Astrocyte (in vitro differentiated cells and primary cell): ENCODE results near the gene NPAT. TPM values are rescaled to one million over a fixed set of nuclear protein-coding genes. Genes with fewer than 3 reads are reported as not detected.

Source experiments
- DNase-seq: peaks from one replicate; pipeline ENCODE4 v3.0.0-alpha.2; 2010; ENCODE audit warnings: low read depth
- FAIRE-seq: peaks from 2 replicates; lab custom pipeline; 2011; peaks lifted over from hg19 to GRCh38; lab: Jason Lieb, UNC
- H2AFZ ChIP-seq: 2 replicates; pipeline ENCODE4 v1.6.0; 2012; ENCODE audit warnings: low read depth, low read length, inconsistent platforms
- H3K27ac ChIP-seq: 2 replicates; pipeline ENCODE4 v1.5.1; 2011; ENCODE audit warnings: low read depth, low read length, inconsistent platforms
- H3K27me3 ChIP-seq: 2 replicates; pipeline ENCODE4 v1.6.0; 2011; ENCODE audit warnings: low read length, inconsistent platforms; ENCODE audit not compliant: insufficient read depth
- H3K36me3 ChIP-seq: 2 replicates; pipeline ENCODE4 v1.5.1; 2011; ENCODE audit warnings: low read length, inconsistent platforms; ENCODE audit not compliant: insufficient read depth
- H3K4me1 ChIP-seq: 2 replicates; pipeline ENCODE4 v1.5.1; 2011; ENCODE audit warnings: low read length, inconsistent platforms; ENCODE audit not compliant: insufficient read depth
- H3K4me2 ChIP-seq: 2 replicates; pipeline ENCODE4 v1.6.0; 2012; ENCODE audit warnings: low read length, inconsistent platforms
- H3K4me3 ChIP-seq: 2 replicates; pipeline ENCODE4 v1.5.1; 2011; ENCODE audit warnings: low read depth, mild to moderate bottlenecking, low read length, inconsistent platforms; ENCODE audit not compliant: insufficient read depth
- H3K79me2 ChIP-seq: 2 replicates; pipeline ENCODE4 v1.6.0; 2012; ENCODE audit warnings: mild to moderate bottlenecking, low read length, inconsistent platforms; ENCODE audit not compliant: insufficient read depth
- H3K9ac ChIP-seq: 2 replicates; pipeline ENCODE4 v1.6.0; 2012; ENCODE audit warnings: mild to moderate bottlenecking, low read length, inconsistent platforms
- H3K9me3 ChIP-seq: 2 replicates; pipeline ENCODE4 v1.5.1; 2012; ENCODE audit warnings: low read depth, mild to moderate bottlenecking, low read length, inconsistent platforms; ENCODE audit not compliant: insufficient read depth
- H4K20me1 ChIP-seq: 2 replicates; pipeline ENCODE4 v1.6.0; 2012; ENCODE audit warnings: low read length, inconsistent platforms; ENCODE audit not compliant: insufficient read depth
- H3K27ac Mint-ChIP-seq: one replicate; pipeline ENCODE4 v1.8.0; 2021; ENCODE audit warnings: mild to moderate bottlenecking, mixed read lengths; ENCODE audit not compliant: unreplicated experiment
- H3K27me3 Mint-ChIP-seq: one replicate; pipeline ENCODE4 v1.8.0; 2021; ENCODE audit warnings: low read depth, mixed read lengths; ENCODE audit not compliant: unreplicated experiment
- H3K36me3 Mint-ChIP-seq: one replicate; pipeline ENCODE4 v1.8.0; 2021; ENCODE audit warnings: low read depth, mixed read lengths; ENCODE audit not compliant: unreplicated experiment
- H3K4me1 Mint-ChIP-seq: one replicate; pipeline ENCODE4 v1.8.0; 2021; ENCODE audit warnings: low read depth, mixed read lengths; ENCODE audit not compliant: unreplicated experiment
- H3K4me3 Mint-ChIP-seq: one replicate; pipeline ENCODE4 v1.8.0; 2021; ENCODE audit warnings: mild to moderate bottlenecking, moderate library complexity, mixed read lengths; ENCODE audit not compliant: unreplicated experiment
- H3K9me3 Mint-ChIP-seq: one replicate; pipeline ENCODE4 v1.8.0; 2021; ENCODE audit warnings: mild to moderate bottlenecking, mixed read lengths; ENCODE audit not compliant: unreplicated experiment
- CTCF ChIP-seq: IDR thresholded peaks from 2 replicates; pipeline ENCODE4 v1.5.1; 2011; ENCODE audit warnings: low read depth, mild to moderate bottlenecking, inconsistent platforms, low read length, moderate library complexity; ENCODE audit not compliant: insufficient read depth
- EZH2 ChIP-seq: IDR thresholded peaks from 2 replicates; pipeline ENCODE4 v1.6.1; 2012; ENCODE audit warnings: mild to moderate bottlenecking, low read length, inconsistent platforms; ENCODE audit not compliant: insufficient read depth
- total RNA-seq: library from RNA; stranded (reverse); gene quantifications from 2 replicates; pipeline ENCODE4 v1.2.1, GENCODE V29; 2021

Gene NPAT
- total RNA-seq, 1 donor from 2014 or later = 10.4 TPM

DNA sequence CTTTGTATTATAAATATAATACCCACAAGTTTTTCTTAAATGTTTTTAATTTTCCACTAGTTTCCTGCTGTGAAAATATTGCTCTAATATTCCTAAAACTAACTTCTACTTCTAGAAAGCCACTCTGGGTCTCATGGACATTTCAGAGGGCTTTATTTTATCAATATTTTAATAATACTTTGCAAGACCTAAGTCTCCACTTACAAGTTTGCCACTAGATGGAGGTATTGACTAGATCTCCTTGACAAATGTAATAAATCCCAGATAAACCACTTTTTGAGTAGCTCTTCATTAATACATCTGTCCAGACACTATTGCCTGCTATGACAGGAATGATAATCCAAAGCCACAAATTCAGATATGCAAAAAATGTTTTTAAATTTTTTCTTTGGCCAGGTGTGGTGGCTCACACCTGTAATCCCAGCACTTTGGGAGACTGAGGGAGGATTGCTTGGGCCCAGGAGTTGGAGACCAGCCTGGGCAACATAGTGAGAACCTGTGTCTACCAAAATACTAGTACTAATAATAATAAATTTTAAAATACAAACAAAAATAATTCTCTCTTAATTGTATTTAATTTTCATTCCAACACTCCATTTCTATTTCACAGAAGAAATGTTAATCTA, 104.6 kb downstream of the NPAT start:
- Histone ChIP-seq H3K27me3 (no peaks in the 10 kb centered on the region), H3K4me1 (peaks cover 21% of the 10 kb centered on the region), H3K4me2 (no peak overlapping the region), H3K36me3 (peaks cover 2% of the 10 kb centered on the region), H2AFZ (no peak overlapping the region), H3K79me2 (peaks cover 12% of the 10 kb centered on the region), H3K4me3 (no peak overlapping the region), H3K9ac (no peak overlapping the region), H3K27ac (no peak overlapping the region), H4K20me1 (peaks cover 6% of the 10 kb centered on the region), H3K9me3 (no peaks in the 10 kb centered on the region)
- Mint-ChIP-seq H3K4me3 (no peak overlapping the region), H3K9me3 (no peaks in the 10 kb centered on the region), H3K36me3 (peaks cover 2% of the 10 kb centered on the region), H3K27ac (no peak overlapping the region), H3K27me3 (no peaks in the 10 kb centered on the region), H3K4me1 (peaks cover 16% of the 10 kb centered on the region)
- DNase-seq = peak; percentile 41
- FAIRE-seq = no peak
- TF ChIP-seq CTCF = peak; percentile 55
- TF ChIP-seq EZH2 = no peak

GRCh38 chr11:108115500-108116140, 106.8 kb downstream of the NPAT start:
- Mint-ChIP-seq H3K4me1 (peaks cover 17% of the 10 kb centered on the region), H3K36me3 (peaks cover 6% of the 10 kb centered on the region), H3K27ac (peak overlapping the region; percentile 9), H3K27me3 (no peaks in the 10 kb centered on the region), H3K4me3 (no peak overlapping the region), H3K9me3 (no peaks in the 10 kb centered on the region)
- H3K4me2 ChIP-seq = peak overlapping the region; percentile 27
- H3K4me1 ChIP-seq = peaks cover 15% of the 10 kb centered on the region
- TF ChIP-seq CTCF = no peak
- TF ChIP-seq EZH2 = no peak
- no peaks in the 10 kb centered on the region for H3K27me3 ChIP-seq
- peak; percentile 80 for DNase-seq
- H3K4me3 ChIP-seq = no peak overlapping the region
- H3K27ac ChIP-seq = peak overlapping the region; percentile 62
- H3K9ac ChIP-seq = peak overlapping the region; percentile 20
- no peaks in the 10 kb centered on the region for H3K9me3 ChIP-seq
- no peak overlapping the region for H2AFZ ChIP-seq
- peaks cover 2% of the 10 kb centered on the region for H3K36me3 ChIP-seq
- H3K79me2 ChIP-seq = no peaks in the 10 kb centered on the region
- H4K20me1 ChIP-seq = no peaks in the 10 kb centered on the region
- FAIRE-seq = peak; percentile 45

DNA sequence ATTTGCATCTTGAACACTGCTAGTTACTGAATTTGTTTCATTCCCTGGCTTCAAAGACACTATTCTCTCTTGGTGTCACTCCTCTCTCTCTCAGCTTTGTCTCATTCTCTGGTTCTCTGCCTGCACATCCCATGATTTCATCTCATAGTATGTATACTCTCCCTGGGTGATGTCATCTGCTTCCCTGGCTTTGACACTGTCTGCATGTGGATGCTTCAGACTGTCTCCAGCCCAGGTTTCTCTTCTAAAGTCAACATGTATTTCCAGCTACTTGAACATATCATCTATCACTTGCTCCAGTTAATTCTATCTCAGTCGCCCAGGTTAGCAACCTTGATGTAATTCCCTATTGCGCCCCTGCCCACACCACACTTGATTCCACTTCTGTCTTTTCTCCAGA, 110.4 kb downstream of the NPAT start:
- Histone ChIP-seq H3K9me3 (no peaks in the 10 kb centered on the region), H3K9ac (no peak overlapping the region), H3K4me2 (no peak overlapping the region), H3K27ac (no peak overlapping the region), H2AFZ (no peak overlapping the region), H3K27me3 (no peaks in the 10 kb centered on the region), H3K4me1 (peaks cover 15% of the 10 kb centered on the region), H4K20me1 (no peaks in the 10 kb centered on the region), H3K4me3 (no peak overlapping the region), H3K36me3 (peaks cover 2% of the 10 kb centered on the region), H3K79me2 (no peaks in the 10 kb centered on the region)
- no peak for DNase-seq
- Mint-ChIP-seq H3K9me3 (no peaks in the 10 kb centered on the region), H3K4me3 (no peak overlapping the region), H3K36me3 (peaks cover 6% of the 10 kb centered on the region), H3K27ac (peak overlapping the region; percentile 36), H3K4me1 (peaks cover 17% of the 10 kb centered on the region), H3K27me3 (no peaks in the 10 kb centered on the region)
- no peak for TF ChIP-seq CTCF
- TF ChIP-seq EZH2 = no peak
- FAIRE-seq = no peak
